NCI-H2171 (cell line): ENCODE data around the gene SECISBP2L.

ENCODE experiments used
- DNase-seq: peaks from one replicate; lab custom pipeline; 2025; lab: John Stamatoyannopoulos, UW

SECISBP2L gene

DNA sequence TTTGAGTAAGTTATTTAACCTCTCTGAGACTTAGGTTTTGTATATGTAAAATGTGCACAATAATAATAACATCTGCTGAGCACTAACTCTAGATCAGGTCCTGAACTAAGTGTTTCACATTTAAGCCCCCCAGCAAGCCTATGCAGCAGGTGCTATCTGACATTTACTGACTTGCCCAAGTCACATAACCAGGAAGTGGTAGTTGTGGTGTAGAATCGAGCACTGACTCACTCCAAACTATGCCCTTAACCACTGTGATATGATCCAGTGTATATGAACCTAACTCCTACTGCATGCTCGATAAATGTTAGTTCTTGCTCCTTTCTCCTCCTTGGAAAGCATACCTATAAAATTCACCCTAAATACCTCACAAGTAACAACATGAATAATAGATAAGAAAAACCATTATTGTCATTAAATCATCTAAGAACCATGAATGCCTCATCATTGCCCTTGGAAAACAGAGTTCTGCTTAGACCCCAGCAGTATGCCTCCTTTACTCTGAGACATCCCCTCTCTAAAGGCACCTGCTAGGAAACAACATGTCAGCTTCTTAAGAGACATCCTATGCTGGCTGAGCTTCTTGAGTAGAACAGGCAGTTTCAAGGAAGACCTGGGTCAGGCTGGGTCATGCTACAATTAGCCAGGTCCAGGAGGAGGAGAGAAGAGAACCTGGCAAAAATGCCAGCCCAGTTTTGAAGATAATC is 79.5 kb downstream of the SECISBP2L start:
- no peak for DNase-seq

DNA sequence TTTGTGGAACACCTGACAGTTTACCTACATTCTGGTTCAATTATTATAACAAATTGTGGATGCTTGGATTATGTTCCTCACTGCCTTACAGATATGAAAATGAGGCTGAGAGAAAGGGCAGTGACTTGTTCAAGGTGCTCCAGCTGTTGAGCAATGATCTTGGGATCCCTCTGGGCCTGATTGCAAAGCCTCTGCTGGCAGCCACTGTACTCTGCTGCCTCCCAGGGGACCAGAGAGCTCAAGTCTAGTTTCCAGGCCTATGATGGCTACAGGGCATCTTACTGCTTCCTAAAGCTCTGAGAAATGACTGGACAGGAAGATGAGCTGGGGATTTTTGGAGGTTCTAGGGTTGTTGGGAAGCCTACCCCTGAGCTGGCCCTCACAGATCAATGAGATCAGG is 80.3 kb downstream of the SECISBP2L start:
- peak; percentile 12 for DNase-seq

DNA sequence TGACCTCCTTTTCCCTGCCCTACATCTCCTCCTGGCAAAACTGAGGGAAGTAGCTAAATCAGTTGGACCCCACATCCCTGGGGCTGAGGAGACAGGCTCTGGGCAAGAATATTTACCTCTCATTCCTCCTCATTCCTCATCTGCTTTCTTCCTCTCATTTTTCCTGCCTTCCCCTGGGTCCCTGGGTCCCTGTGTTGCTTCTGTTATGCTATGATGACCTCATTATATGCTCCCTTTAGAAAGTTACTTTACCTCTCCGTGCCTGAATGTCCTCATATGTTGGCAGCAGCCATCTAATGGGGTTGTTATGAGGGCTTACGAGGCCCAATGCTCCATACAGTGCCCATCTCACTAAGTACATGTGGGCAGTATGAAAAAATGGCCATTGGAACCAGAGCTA is 81.3 kb downstream of the SECISBP2L start:
- no peak for DNase-seq

DNA sequence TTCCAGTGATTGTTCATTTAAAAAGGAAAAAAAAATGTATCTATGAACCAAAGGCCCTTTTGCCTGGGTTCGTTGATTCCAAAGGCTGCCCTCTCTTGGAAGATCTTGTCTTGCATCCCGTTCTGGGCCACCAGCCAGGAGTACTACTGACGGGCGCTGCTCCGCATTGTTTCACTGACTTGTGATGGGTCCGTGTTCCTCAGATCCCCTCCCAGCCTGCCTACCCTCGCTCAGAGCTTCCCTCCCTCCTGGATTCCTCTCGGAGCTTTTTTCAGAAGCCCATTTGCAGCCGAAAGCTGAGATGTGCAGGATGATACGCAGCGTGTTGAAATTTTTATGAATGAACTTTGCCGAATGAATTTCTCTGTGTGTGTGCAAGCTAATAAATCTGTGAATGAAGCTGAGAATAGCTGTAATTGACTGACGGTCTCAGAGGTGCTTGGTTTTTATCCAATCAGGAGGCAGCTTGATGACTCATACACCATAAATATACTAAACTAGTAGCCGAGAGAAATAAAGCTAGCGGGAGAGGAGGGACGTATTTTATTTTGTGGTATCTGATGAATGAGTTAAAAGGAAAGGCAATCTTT is 82.6 kb downstream of the SECISBP2L start, which contains the start of gene SHC4:
TSS of gene SHC4 (minus strand) at position 396 of the 590 bp plus-strand sequence. CDS start 904 bp downstream, outside the sequence.
- peak; percentile 72 for DNase-seq

- peak; percentile 13 for DNase-seq
Observed at GRCh38 chr15:48962662-48963523, 83.4 kb downstream of the SECISBP2L start.

- no peak for DNase-seq
Observed at GRCh38 chr15:48955967-48956366, 90.3 kb downstream of the SECISBP2L start.

GRCh38 chr15:48955370-48955769 is 90.9 kb downstream of the SECISBP2L start:
- DNase-seq: no peak

- DNase-seq: no peak
Observed at GRCh38 chr15:48954538-48954937, 91.7 kb downstream of the SECISBP2L start.

GRCh38 chr15:48946840-48947187 is 99.4 kb downstream of the SECISBP2L start:
- DNase-seq: no peak

DNA sequence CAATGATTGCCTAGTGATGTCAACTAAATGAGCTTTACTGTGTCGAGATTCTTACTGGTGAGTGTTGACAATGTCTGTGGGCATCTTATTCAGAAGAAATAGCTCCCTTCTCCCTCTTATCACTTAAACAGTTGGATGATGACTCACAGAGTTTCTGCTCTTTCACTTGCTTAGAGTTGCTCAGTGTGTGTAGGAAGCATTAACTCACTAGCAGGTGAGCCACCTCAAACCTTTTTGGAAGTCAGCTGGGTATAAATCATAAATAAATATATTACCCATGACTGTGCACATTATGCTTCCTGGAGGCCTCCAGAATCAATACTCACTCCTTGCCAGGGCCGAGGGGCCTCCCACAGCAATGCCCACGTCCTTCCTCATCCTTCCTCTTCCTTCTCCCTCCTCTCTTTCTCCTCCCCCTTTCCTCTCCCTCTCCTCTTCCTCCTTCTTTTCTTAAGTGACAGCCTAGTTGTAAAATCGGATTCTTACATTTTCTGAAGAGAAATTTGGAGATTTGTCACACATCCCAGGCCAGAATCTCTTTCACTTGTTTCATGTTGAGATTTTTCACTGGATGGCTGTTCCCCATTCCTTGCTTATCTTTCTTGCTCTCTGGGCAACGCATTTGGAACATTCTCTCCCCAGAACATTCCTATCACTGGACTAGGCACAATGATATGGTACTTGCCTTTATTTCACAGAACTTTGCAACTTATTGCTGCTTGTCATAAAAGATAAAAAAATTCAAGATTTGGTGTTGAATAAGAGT is 100.0 kb downstream of the SECISBP2L start:
- no peak for DNase-seq

DNA sequence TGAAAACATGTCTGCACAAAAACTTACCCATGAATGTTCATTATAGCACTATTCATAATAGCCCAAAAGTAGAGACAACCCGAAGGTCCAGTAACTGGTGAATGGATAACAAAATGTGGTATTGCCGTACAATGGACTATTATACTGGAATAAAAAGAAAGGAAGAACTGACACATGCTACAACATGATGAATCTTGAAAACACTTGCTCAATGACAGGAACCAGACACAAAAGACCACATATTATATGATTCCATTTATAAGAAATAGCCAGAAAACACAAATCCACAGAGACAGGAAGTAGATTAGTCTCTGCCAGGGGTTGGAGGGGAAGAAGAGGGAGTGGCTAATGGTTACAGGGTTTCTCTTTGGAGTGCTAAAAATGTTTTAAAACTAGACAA is 100.9 kb downstream of the SECISBP2L start:
- DNase-seq: no peak

- no peak for DNase-seq
Observed at GRCh38 chr15:48941904-48942303, 104.3 kb downstream of the SECISBP2L start.

GRCh38 chr15:48940508-48940907 is 105.7 kb downstream of the SECISBP2L start:
- no peak for DNase-seq

GRCh38 chr15:48939648-48940047 is 106.6 kb downstream of the SECISBP2L start:
- DNase-seq: no peak
